GM19025 (cell line): ENCODE results near the gene P2RX3.

ENCODE experiments used
- ATAC-seq: cut with Tn5 transposase; IDR thresholded peaks from one replicate; pipeline ENCODE4 v1.9.1; 2021; ENCODE audit warnings: mild to moderate bottlenecking, low read depth, moderate library complexity; ENCODE audit not compliant: unreplicated experiment

P2RX3 gene

GRCh38 chr11:57309106-57310059, 28.8 kb upstream of the P2RX3 start:
- ATAC-seq: no peak

DNA sequence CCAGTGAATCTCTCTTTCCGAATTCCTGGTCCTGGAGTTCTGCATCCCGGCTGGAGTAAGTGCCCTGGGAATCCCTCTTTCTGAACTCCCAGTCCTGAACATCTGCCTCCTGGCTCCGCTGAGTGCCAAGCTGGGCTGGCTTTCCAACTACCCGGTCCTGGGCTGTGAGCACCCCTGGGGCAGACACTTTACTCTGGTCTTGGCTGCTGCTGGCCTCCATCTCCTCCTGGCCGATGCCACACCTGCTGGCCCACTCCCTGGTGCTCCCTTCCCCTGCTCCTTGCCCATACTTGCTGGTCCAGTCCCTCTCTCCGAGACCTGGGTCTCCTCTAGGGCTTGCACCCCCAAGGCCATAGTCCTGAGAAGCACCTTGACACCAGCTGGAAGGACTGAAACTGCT, 28.1 kb upstream of the P2RX3 start:
- no peak for ATAC-seq

DNA sequence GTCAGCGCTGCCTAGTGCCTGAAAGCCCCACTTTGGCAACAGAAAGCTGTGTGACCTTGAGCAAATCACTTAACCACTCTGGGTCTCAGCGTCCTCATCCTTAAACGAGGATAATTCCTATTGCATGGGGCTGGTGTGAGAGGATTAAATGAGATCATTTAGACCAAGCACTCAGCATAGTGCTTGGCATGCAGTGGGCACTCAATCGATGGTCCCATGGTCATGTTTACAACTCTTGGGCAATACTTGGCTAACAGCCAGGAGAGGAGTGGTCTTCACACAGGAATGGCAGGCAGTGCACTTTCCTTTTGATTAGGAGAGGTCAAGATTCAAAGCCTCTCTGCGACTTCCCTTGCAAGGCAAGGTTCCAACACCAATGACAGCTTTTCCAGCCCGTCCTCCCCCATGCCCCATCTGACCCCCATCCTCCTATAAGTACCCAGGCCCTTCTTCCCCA, 27.5 kb upstream of the P2RX3 start:
- no peak for ATAC-seq

DNA sequence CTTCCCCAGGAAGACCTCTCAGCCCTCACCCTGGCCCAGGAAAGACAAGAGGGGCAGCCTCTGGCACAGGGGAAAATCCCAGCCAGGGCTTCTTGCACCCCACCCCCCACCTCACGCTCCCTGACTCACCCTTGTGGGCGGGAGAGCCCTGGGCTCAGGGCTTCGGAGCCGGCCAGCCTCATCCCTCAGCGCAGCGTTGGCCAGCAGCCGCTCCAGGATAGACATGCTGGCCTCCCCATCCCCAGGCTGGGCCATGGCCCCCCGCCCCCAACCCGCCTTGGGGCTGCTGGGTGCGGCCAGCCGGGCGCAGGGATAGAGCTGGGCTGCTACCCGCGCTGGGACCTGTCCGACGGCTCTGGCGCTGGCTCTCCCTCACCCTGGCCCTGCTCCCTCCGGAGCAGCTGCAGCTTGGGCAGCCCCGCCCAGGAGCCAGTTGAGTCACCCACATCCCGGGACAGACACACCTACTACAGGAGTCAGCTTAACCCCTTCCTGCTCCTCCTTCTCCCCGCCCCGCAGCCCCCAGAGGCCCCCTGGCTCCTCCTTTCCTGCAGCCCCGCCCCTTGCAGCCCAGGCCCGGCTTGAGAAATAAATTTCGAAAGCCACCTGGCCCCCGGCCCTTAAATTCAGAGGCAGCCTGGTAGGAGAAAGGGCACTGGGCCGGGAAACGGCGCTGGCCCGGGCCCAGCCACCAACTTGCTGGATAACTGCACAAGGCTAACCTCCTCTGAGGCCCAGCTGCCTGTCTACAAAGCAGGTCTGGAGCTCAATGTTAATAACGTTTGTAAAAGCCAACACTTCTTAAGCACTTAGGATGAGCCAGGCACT, 26.8 kb upstream of the P2RX3 start:
- peak; percentile 99 for ATAC-seq

GRCh38 chr11:57312511-57313021, 25.6 kb upstream of the P2RX3 start:
- ATAC-seq: no peak

DNA sequence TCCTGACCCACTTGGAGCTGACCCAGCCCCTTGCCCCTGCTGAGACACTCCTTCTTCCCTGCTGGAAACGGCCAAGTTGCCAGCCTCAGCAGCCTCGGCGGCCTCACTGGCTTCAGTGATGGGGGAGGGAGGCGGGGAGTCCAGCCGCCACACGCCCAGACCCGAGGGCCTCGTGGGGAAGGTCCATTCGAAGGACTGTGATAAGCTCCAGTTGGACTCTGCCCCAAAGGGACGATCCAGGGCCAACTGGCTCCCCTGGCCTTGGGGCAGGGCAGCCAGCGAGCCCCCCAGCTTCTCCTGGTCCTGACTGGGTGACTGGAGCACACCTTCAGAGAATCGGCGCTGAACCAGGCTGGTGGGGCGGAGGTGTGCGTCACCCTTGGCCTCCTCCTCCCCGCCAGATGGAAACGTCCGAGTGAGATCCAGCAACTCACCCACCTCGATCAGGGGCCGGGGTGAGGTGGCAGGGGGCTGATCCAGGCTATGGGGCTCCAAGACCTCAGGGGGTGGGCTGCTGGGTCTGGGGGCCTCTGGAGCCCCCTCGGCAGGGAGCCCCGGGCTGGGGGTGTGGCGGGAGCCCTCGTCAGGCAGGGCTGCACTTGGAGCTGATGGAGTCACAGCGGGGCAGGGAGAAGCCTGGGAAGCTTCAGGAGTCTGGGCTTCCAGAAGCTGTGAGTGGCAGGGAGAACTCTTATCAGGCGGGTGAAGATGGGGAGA, 24.9 kb upstream of the P2RX3 start:
- no peak for ATAC-seq

DNA sequence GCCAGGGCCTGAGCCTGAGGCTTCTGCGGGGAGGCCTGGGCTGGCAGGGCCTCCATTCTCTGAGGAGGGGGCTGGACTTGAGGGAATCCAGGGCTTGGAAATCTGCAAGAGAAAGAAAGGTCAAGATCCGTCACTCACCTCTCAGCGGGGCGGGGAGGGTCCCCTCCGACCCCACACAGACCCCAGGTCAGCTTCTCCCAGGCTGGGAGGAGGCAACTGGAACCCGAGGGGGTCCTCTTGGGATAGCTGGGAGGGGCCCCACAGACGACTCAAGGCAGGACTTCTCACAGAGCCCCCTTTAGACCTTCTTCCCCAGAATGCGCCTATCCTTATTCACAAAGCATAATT, 24.4 kb upstream of the P2RX3 start:
- no peak for ATAC-seq

- no peak for ATAC-seq
These were observed 23.8 kb upstream of the P2RX3 start for GRCh38 chr11:57314221-57314973.

DNA sequence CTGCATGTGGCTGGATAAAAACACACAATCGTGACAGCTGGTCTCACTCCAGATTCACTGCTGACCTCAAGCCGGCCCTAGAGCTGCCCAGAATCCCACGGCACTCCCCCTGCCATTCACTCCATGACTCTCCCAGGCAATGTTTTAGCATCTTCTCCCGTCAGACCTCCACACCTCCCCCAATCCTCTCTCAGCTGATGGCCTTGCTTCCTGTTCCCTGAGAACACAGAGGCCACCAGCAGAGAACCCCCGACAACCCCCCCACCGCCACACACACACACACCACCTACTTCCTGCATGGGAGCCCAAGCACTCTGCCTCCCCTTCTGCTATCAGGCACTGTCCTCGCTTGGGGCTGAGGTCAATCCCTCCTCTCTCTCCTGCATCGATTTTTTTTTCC, 22.7 kb upstream of the P2RX3 start:
- ATAC-seq: no peak

- no peak for ATAC-seq
These were observed 22.1 kb upstream of the P2RX3 start for GRCh38 chr11:57316017-57316416.

DNA sequence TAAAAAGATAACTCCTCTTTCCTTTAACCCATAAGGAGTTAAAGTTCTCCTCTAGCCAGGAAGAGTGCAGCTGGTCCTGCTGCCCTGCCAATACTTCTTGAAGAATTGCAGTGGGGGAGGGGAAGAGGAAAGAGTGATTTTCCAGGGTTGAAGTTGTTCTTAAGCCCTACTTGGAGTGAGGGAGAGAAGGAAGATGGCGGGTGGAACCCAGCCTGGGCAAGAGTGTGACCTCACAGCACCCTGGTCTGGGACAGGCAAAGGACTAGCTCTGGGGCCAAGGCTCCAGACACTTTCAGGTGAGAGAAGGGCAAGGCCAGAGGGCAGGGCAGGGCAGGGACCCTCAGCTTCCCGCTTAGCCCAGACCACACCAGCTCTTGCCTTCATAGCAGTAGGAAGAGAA, 20.0 kb upstream of the P2RX3 start:
- no peak for ATAC-seq

DNA sequence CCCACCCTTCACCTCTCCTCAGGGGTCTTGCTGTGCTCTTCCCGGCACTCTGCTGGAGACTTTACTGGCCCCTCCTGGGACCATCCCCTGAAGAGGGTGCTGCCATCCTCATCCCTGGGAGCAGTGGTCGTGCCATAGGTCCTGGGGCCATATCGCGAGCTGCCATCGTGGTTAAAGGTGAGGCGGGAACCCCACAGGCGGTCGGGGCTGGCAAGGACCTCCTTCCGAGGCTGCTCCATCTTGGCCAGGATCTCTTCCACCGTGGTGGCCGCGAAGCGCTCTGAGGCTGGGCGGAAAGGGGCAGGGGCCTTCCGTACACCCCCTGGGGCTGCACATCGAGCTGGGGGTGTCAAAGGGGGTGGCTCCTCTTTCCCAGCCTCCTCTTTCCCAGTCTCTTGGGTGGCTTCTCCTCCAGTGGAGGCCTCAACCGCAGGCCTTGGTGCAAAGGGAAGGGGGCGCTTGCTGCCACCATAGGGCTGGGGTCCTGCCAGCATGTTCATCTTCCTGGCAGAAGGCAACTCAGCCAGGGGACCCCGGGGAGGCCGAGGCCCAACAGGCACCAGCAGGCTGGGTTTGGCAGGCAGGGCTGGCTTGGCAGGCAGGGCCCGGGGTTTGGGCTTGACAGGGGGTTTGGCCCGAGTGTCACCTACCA, 18.0 kb upstream of the P2RX3 start:
- ATAC-seq: no peak

DNA sequence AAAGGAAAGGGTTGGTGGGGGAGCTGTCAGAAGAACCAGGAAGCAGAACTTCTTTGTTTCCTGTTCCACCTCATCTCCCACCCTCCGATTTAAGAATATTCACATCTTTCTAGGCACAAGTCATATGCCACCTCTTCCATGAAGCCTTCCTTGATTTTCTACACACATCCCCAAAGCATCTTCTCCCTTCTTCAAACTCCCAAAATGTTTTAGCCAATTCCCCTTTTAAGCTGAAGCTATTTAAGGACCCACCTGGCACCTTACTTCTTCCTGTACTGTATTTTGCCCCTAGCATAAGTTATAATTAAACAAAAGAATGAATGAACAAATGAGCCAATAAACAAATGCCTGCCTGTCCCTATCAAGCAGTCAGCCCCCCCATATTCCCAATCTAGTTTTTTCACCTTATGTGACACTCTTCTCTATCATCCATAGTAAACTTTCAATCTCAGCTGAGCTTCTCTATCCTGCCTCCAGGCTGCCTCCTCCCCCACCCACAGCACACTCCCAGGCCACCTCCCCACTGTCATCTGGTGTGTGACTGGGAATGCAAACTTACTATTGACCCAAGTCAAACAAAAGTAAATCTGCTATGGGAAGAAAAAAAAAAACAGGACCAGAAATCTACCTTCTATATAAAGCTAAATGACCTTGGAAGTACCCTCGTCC, 17.3 kb upstream of the P2RX3 start:
- ATAC-seq: no peak

- ATAC-seq: no peak
These were observed 16.5 kb upstream of the P2RX3 start for GRCh38 chr11:57321388-57322255.

- ATAC-seq: no peak
These were observed 15.6 kb upstream of the P2RX3 start for GRCh38 chr11:57322256-57323166.

GRCh38 chr11:57323167-57323854, 14.8 kb upstream of the P2RX3 start:
- ATAC-seq: no peak

DNA sequence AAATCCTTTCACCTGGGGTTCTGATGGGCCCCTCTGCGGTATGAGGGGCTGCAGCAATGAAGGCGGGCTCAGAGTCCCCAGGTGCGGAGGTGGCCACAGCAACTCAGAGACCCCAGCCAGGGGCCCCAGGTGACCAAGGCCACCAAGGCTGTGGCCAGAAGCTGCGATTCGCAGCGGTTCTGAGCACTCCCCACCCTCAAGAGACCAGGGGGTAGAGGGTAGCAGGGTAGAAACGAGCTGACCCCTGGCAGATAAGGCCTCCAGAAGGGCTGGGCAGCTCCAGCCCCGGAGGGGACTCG, 14.3 kb upstream of the P2RX3 start:
- ATAC-seq: no peak
